H1 (cell line): ENCODE measurements around the gene DLX5. TPM values are rescaled to one million over a fixed set of nuclear protein-coding genes. Genes with fewer than 3 reads are reported as not detected.

Experiments
- NANOG ChIP-seq: IDR thresholded peaks from 2 replicates; pipeline ENCODE4 v1.6.1; 2011; ENCODE audit warnings: low read length, low read depth, mild to moderate bottlenecking, inconsistent platforms; ENCODE audit not compliant: insufficient read depth, poor library complexity, severe bottlenecking
- polyA plus RNA-seq, 7 experiments: library from polyadenylated mRNA; depleted of rRNA in 3 of 7; stranded (reverse) in 5 of 7; unstranded in 2 of 7; fragments of >200 nt in 5 of 7; fragments of 200-250 nt in 2 of 7; gene quantifications; 1 replicate in 5 of 7; 2 replicates in 1 of 7; 4 replicates in 1 of 7; pipeline versions ENCODE4 v1.2.1 to v1.2.3, GENCODE V29; 2011 to 2013; ENCODE audit warnings: missing spikeins in 2 of 7, mixed read lengths in 2 of 7
- total RNA-seq: library from RNA; stranded (reverse); fragmentation: NEBNext Ultra II Directional; extraction: Animal tissue kit (Norgen Biotek cat#: 25700); gene quantifications from 2 replicates; pipeline ENCODE4 v1.2.1, GENCODE V29; 2021

The DLX5 gene
- total and polyA plus RNA-seq, 2 of the 8 experiments (the other 6 are each of a cell fraction or from before 2014, with no cell fraction given): not detected

DNA sequence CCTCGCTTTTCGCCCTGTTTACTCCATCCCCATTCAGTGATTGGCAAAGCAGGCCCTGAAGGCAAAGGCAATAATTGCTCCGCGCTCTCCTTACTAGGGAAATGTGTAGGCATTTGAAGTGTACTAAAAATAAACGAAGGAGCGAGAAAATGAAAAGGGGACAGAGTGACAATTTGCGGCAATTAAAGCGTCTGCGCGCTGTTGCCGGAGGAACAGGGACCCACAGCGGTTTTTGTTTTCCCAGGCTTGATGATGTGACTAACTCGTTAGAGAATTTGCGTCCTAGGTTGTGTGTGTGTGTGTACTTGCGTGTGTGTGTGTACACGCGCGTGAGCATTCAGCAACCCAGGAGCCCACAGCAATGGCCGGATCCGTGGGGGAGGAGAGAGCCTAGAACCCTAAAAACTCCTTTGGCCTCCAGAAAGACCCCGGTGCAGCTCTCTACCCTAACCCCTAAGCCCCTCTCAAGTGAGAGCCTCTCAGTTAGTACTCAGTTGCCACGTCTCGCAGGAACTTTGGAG, 27.1 kb downstream of the DLX5 start (continued):
- TF ChIP-seq NANOG: no peak
